Activated gamma-delta T cell treated with Interleukin-2 at 50 U/mL for 16 hours (primary cell): Measurements from ENCODE around the gene MSRB3.
"Not testable (repeated sequence)": the region's sequence is repeated elsewhere in the genome, so short reads cannot be mapped to it uniquely, and the experiment has no call there.

Source experiments
- DNase-seq: peaks from one replicate; pipeline ENCODE4 v3.0.0-alpha.2; 2020

Gene MSRB3

DNA sequence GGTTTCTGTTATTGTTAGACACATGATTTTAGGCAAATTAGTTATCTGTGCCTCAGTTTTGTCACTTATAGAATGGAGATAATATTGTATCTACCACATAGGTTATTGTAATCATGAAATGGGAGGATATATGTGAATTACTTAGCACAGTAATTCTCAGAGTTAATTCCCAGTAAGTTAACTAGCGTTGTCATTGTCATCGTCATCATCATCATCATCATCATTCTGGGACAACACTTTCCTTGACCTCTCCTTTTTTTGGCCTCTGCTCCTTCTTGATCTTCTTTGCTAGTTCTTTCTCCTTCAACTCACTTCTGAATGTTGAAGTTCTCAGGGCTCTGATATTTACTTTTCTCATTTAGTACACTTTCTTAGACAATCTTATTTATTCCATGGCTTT, 13.8 kb downstream of the MSRB3 start:
- no peak for DNase-seq

DNA sequence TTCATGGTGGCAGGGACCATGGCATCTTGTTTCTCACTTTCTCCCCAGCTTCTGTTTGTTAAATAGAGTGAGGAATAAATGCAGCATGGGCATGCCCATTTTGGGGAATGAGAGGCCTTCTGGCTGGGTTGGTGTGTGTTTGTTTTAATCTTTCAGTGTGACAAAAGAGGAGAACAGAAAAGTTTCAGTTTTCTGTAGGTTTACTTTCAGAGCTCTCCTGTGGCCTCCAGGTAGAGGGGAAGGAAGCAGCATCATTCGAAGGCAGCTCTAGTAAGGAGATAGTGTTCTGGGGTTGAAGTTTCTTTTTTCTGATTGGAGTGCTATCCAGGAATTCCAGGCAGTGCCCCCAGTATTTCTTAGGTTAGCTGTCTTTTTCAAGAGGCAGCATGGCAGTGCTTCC, 15.3 kb downstream of the MSRB3 start:
- no peak for DNase-seq

DNA sequence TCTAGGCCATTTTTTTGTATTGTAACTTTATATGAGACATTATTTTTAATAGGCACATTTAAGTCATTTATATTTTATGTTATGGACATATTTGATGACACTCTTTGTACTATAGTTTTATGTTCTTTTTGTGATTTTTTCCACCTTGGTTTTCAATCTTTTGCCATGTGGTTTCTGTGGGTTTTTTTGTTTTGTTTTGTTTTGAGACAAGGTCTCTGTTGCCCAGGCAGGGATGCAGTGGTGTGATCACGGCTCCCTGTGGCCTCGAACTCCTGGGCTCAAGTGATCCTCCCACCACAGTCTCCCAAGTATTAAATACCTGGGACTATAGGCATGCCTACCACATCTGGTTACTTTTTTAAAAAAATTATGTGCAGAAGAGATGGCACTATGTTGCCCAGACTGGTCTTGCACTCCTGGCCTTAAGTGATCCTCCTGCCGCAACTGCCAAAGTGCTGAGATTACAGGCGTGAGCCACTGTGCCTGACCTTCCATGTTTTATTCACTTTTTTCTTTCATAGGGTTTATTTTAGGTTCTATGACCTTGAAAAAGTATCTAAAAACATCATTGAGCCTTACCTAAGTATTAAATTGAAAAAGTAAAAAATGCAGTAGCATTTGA, 16.3 kb downstream of the MSRB3 start:
- DNase-seq, result no peak

DNA sequence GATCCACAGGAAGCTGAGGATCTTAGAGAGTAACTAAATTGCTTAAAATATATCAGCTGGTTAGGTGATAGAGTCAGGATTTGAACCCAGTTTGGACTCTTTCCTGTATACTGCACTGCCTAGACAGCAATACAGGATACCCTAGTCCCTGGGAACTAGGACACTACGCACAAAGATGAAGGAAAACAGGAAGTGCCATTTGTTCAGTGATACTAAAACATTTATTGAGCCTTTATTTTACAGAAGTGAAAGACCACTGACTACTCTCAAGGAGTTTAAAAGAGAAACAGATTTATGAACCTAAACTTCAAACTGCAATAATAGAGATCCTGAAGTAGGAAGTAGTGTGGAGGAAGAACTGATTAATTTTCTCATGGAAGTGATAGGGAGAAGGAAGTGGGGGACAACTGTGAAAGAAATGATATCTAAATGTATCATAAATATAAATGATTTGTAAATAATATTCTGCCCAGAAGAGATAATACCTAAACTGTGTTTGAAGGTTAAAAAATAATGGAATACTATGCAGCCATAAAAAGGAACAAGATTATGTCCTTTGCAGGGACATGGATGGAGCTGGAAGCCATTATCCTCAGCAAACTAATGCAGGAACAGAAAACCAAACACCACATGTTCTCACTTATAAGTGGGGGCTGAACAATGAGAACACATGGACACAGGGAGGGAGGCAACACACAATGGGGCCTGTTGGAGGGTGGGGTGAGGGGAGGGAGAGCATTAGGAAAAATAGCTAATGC, 18.2 kb downstream of the MSRB3 start:
- DNase-seq, result no peak

DNA sequence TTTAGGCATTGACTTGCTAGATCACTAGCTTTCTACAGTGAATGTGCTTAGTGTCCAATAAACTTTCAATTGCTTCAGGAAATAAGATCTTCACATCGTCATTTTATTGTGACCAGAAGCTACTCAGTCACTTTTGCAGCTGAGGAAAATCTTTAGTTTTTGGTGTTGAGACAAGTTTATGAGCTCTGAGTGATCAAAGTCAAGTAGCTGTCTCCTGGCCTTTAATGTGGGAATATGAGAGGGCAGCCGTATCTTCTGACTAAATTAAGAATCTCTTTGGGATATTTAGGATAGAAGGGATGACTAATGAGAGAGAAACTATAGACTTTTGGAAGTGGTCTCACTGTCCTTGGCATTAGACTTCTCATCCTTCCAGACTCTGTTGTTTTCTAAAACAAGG, 21.6 kb downstream of the MSRB3 start:
- DNase-seq, result no peak

DNA sequence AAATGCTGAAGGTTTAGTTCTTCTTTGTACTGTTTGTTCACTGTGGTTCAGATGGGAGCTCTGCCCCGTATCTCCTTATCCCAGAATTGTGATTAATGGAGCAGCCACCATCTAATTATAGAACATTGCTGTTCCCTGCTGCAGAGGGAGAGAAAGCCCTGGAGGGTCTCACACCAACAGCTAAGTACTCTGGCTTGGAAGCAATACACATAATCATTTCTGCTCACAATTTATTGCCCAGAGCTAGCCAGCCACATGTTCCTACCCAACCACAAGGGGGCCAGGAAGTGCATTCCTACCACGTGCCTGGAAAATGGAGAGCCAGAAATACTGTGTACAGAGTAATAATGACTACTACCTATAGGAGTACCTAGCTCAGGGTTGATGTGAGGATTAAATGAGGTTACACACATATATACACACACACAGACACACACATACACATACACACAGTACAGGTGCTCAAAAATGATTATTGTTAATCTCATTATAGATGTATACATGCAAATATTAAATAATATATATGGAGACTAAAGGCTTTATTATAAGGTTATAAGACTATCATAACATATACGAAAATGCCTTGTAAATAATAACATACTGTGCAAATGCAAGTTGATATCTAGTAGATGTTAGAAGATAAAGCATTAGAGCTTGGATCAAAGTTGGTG, 22.3 kb downstream of the MSRB3 start:
- DNase-seq, result no peak

DNA sequence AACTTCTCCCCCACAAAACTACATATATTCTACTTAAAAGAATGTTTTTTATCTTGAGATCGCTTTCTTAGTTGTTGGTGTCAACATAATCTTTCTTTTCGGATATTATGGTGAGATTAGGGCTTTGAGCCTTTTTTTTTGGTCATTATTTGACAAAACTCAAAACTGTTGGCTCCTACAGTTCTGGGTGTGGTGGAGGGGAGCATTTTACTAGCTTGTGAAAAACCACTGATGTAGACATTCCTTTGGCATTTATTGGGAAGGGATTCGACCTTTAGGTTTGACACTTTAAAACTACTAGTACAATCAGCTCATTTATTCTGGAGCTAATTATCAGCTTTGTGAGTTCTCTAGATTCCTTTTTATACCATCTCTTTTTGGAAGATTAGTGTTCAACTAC, 24.4 kb downstream of the MSRB3 start:
- no peak for DNase-seq

DNA sequence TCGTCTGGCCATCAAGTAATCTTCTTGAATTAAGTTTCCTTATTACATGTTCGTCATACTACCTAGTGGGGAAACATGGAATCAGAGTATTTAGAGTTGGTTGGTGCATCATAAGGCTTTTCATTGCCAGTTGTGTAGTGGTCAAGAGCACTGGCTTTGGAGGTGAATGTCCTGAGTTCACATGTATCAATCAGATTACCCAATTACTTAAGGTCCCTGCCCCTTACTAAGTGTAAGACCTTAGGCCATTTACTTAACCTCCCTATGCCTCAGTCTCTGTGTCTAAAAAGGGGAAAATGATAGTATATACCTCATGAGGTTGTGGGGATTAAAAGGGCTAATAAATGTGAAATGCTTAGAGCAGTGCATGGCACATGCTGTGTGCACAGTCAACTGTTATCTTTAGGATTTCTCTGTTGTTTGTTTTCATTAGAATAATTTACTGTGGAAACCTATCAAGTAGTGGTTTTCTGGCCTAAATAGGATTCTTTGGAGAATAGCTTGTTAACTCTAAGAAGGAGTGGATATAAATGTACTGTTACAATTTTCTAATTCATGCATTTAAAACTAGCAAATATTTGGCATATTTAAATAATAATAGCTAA, 27.0 kb downstream of the MSRB3 start:
- DNase-seq, result no peak

DNA sequence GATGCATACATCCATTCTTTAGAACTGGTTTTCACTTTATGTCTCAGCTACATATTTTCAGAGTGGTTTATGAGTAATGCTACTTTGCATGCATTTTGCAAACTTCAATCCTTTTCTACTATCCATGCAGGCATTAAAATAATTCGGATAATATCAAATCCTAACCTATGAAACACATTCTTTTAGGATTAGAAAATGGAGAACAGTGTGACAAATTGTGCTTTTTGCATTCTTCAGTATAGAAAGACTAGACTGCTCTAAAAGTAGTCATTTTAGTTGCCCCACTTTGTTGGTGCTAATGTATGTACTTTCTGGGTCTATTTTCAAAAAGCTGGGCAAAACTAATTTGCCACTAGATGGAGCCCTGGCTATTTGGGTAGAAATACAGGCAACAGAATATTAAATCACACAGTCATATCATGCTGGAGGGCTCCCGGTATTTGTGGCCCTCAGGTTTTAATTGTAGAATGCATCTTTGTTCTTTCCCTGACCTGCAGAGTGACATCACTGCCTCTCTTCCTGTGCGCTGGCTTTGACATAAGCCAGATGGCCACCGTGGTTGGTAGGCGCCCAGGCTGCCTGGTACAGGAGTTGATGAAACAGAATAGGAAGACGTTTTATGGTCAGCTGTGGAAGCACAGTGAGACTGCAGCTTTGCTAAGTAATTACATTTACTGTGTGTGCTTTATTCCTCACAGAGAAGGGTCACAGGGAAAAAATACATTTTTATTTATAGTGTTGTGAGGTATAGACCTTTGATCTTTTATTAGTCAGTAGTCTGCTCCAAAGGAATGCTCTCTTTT, 28.1 kb downstream of the MSRB3 start:
- no peak for DNase-seq

DNA sequence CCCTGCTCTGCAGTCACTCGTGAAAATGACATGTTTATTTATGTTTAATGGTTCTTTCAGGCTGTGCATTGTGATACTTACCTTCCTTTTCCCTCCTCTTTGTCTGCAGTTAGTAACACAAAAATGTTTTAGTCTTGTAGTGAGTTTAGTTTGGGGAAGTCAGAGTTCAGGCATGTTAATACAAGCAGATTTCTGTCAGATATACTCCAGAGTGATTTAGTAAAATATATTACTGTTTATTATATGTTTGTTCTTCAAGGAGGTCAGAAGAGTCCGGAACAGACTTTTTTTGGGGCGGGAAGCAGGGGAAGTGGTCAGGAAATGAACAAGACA, 28.7 kb downstream of the MSRB3 start:
- DNase-seq, result no peak

DNA sequence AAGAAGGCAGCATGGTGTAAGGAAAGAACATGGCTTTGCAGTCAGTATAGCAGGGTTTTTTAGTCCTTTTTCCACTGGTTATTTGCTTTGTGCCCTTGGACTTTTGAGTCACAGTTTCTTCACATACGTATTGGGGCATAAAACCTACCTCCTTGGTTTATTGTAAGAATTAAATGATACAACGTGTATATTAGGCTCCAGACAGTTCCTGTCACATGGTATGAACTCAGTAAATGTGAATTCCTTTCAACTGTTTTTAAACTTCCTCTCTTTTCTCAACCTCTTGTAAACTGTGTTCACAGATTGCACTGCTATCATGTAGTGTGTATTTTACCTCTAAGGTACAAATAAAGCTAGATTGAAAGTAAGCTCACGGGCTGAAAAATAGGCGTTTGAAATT, 29.5 kb downstream of the MSRB3 start:
- no peak for DNase-seq

DNA sequence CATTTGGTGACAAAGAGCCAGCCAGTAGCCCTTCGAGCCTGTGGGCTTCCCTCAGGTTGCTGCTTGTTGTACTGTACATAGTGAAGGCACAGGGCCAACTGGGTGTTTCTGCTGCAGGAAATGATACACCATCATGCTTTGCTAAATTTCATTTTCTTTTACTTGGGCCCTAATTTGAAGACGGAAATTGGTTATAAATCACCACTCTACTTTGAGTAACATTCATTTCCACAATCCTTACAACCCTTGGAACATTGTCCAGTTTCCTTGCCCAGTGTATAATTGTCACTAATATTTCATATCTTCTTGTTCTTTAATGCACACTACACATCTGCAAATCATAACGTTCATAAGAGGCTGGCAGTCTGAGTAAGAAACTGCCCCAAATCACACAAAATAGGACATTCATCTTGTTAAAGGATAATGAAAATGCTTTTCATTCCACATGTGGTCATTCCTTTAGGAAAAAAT, 30.2 kb downstream of the MSRB3 start:
- DNase-seq, result no peak

DNA sequence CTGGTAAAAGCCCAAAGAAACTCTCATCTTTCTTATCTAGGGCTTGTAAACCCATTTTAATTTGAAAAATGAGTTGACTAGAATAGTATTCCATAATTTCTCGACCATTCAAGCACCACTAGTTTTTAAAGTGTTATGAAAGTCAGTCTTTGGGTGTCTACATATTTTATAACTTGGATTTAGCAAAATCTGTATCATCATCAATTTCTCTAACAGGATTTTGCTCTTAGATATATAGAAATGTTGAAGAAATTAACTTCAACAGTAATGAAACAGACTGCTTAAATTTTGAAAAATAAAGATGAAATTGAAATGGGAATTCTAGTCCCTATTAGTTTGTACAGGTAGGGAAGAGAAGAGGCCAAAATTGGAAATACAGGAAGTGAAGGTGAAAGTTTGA, 32.8 kb downstream of the MSRB3 start:
- no peak for DNase-seq

DNA sequence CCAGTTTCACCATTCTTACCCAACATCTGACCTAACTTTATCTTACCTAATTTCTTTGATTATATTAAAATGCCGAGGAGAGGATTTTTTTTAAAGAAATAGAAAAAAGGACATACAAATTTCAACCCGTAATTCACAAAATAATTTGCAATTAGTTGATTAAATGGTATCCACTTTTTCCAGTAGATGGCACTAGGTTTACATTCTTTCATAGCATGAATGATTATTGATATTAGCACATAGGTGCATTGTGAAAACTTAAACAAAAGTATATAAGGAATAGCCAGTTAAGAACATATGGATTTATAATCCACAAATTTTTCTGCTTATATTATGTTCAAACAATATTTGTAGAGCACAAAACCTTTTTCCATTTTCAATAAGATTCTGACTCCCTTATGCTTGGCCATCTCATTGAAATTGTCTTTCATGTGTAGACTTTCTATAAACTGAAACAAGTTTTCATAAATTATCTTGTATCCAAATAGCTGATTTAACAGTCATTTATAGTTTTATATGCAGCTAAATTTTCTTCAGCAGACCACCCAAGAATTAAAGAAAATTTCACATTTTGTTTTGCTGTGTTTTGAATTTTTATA, 35.3 kb downstream of the MSRB3 start:
- DNase-seq, result no peak

DNA sequence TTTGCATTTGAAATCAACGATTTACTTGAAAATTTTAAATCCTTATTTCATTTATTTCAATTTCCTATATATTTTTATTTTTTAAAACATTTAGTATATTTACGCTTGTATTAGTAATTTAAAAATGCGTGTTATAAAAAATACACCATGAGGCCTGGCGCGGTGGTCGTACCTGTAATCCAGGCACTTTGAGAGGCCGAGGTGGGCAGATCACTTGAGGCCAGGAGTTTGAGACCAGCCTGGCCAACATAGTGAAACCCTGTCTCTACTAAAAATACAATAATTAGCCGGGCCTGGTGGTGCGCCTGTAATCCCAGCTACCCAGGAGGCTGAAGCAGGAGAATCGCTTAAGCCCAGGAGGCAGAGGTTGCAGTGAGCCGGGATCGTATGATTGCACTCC, 36.8 kb downstream of the MSRB3 start:
- not testable (repeated sequence) for DNase-seq

DNA sequence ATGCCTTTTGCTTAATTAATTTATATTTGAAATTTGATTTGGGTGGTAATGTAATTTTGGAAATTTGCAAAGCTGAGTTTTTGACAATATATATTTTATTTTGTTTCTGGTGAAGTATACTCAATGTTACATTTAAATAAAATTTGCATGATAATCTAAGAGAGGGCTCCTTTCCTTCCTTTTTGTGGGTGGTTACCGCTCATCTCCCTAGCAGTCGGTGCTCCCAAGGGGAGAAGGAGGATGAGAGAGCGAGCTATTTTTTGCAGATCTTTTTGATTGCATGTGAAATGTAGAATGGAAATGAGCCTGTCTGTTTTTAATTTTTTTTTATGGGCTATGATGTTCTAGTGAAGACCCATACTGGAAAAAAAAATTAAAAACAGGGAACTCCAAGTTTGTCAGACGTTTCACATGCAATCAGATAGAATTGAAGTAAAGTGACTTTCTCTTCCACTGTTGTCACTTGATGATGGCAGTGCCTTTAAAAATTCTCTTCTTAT, 39.8 kb downstream of the MSRB3 start:
- DNase-seq, result no peak

DNA sequence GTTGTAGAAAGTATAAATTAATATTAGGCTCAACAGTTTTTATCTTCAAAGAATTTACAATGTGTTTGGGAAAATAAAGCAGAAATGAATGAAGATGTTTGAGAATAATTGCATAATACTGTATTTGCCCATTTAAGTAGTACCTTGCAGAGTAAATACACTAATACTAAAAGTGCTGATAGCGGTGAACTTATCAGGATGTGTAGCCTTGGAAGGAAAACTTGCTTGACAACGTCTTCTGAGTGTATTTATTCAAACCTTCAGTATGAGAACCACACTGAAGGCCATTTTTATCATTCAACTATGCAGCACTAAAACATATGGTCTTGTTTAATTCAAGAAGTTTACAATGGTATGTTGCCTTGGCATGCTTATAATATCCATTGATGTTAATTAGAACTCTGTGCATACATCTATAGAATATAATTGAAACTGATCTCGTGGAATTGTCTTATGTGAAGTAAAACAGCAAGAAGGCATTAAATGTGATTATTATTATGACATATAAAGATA, 41.3 kb downstream of the MSRB3 start:
- DNase-seq, result no peak

DNA sequence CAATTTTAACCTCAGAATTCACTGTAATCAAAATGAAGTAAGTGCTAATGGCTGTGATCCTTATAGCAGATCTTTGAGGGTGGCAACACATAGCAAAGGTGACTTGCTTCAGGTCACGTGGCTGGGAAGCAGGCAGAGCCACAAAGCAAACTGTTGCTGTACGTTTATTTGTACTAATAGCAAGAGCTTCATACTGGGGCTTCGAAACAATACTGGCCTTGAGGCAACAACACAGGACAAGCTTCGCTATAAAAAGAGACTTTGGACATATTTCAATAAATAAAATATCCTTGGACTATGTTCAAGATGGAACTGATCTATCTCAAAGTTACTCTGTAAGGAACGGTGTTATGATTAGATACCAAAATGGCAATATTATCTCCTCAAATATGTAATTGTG, 44.6 kb downstream of the MSRB3 start:
- no peak for DNase-seq

DNA sequence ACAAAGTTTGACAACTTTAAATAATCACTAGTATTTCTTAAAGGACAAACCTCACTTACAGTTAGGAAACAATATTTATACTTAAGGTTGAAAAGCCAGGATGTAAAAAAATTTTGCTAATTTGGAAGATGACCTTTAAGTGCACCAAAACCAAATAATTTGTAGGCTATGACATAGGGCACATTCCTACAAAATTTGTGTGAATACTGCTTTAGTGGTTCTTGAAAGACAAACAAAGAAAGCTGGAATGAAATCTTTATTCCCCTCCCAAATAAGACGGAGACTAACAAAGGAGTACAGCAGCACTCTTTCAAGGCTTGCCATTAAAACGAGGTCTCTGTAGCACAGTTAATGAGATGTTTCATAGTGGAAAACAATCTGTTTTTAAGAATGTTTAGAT, 45.6 kb downstream of the MSRB3 start:
- DNase-seq, result no peak

DNA sequence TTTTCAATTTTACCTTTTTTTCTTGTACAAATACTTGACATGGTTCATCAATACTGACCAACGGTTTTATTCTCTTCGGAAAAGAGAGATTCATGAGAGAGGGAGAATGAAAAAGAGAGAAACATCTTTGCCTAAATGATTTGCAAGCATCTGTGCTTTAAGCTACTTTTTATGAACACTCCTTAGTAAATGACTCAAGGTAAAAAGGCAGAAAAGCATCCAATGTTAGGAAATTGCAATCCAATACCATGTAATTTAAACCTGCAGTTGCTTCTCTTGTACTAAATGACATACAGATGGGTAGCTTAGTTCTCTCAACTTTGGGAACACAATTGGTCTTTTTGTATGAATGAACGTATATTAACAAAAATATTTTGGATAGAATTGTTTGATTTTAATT, 46.1 kb downstream of the MSRB3 start:
- DNase-seq, result no peak

DNA sequence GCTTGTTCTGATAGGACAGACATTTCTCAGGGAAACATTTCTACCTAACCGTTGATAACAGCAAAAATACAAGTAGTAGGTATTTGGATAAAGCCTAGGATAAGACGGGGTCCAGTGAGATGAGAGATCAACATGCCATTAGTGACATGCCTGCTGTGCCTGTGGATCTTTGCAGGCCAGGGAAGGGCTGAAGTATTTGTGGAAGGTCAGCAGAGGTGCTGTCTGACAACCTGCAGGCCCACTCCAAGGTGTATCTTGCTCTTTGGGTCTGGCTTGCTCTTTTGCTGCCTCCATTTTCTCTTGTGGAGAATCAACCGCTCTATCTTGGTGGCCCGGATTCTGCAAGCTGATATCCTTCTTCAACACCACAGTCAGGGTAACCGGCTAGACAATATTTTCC, 46.7 kb downstream of the MSRB3 start:
- DNase-seq, result no peak

DNA sequence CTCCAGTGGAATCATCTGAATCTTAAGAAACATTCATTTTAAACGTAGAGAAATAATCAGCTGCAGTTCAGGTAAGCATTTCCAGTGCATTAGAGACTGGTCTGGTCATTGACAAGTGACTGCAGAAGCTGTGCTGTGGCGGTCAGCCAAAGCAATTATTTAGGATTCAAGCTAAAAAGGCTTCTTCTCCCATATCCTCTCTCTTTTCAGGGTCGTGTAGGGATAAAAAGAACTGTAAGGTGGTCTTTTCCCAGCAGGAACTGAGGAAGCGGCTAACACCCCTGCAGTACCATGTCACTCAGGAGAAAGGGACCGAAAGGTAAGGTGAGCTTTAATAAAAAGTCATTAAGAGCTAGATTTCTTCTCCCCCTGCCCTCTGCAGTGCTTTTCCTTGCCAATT, 48.1 kb downstream of the MSRB3 start:
- DNase-seq, result no peak
